Measurements from ENCODE around the gene DUSP9. TPM values are rescaled to one million over a fixed set of nuclear protein-coding genes. Genes with fewer than 3 reads are reported as not detected.

Gene DUSP9
- total RNA-seq, 1 experiment from 2014 or later: 2.4 TPM

DNA sequence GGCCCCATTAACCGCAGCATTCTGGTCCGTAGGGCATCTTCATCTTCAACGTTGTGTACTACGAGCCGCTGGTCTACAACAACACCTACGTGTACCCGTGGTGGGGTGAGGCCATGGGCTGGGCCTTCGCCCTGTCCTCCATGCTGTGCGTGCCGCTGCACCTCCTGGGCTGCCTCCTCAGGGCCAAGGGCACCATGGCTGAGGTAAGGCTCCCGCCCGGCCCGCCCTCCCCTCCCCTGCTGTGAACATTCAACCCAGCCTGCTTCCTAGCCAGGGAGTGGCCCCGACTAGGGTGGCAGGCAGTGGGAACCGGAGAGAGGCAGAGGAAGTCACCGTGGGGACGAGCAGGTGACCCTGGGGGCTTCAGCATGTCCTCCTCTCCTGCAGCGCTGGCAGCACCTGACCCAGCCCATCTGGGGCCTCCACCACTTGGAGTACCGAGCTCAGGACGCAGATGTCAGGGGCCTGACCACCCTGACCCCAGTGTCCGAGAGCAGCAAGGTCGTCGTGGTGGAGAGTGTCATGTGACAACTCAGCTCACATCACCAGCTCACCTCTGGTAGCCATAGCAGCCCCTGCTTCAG is 47.8 kb downstream of the DUSP9 start:
- no peak overlapping the region for H3K14ac ChIP-seq (ENCODE audit: insufficient read depth, low read length)
- H2BK120ac ChIP-seq (ENCODE audit: low read depth, low read length, poor library complexity, severe bottlenecking): no peak overlapping the region
- H2AK5ac ChIP-seq (ENCODE audit: insufficient read length, low read length): no peak overlapping the region
- Mint-ChIP-seq H3K4me3 (no peak overlapping the region), H3K27ac (no peak overlapping the region), H3K27me3 (ENCODE audit: low read depth) (peaks cover 1% of the 10 kb centered on the region), H3K9me3 (peaks cover 46 to 77% of the 10 kb centered on the region in 2 experiments), H3K36me3 (ENCODE audit: insufficient read depth in 1 of 3, low read depth in 3 of 3) (peaks cover 24 to 64% (median 52%) of the 10 kb centered on the region in 3 experiments), H3K4me1 (peaks cover 0 to 8% of the 10 kb centered on the region in 2 experiments; a peak in 2 of 4 replicates)
- H3K9me3 ChIP-seq (ENCODE audit: control insufficient read depth, low read depth, low read length): no peaks in the 10 kb centered on the region
- peaks cover 2% of the 10 kb centered on the region for H4K20me1 ChIP-seq (ENCODE audit: control insufficient read depth, insufficient read depth, insufficient read length)
- H3K27me3 ChIP-seq (ENCODE audit: insufficient read depth, low read length): no peaks in the 10 kb centered on the region
- no peak overlapping the region for H3K23ac ChIP-seq (ENCODE audit: insufficient read length, low read depth, low read length)
- no peak overlapping the region for H3K9ac ChIP-seq (ENCODE audit: extremely low read depth, insufficient read length, low read length)
- H3T11ph ChIP-seq (ENCODE audit: low read length): no peak overlapping the region
- no peak overlapping the region for H2AFZ ChIP-seq (ENCODE audit: low read length)
- no peak overlapping the region for H3K18ac ChIP-seq (ENCODE audit: insufficient read length, low read depth, low read length)
- H2BK12ac ChIP-seq (ENCODE audit: insufficient read length, low read depth, low read length): no peak overlapping the region
- H3K79me2 ChIP-seq (ENCODE audit: insufficient read depth, low read length): no peaks in the 10 kb centered on the region
- H3K23me2 ChIP-seq (ENCODE audit: insufficient read length, low read depth, low read length, poor library complexity, severe bottlenecking): no peaks in the 10 kb centered on the region
- H3K56ac ChIP-seq (ENCODE audit: insufficient read length, low read depth, low read length): no peak overlapping the region
- no peak overlapping the region for H2BK5ac ChIP-seq (ENCODE audit: insufficient read length, low read length)
- DNase-seq: no peak
- no peaks in the 10 kb centered on the region for H3K79me1 ChIP-seq (ENCODE audit: insufficient read depth, low read depth, low read length, poor library complexity, severe bottlenecking)
- H4K91ac ChIP-seq (ENCODE audit: insufficient read length, low read depth, low read length): no peak overlapping the region
- no peak overlapping the region for H3K4ac ChIP-seq (ENCODE audit: low read depth, low read length)
- H3K27ac ChIP-seq (ENCODE audit: insufficient read length, low read depth, low read length): no peak overlapping the region
- no peaks in the 10 kb centered on the region; the same call in 1 of the 2 replicates for H3K4me1 ChIP-seq (ENCODE audit: insufficient read depth, low read length)
- H4K5ac ChIP-seq (ENCODE audit: insufficient read length, low read depth, low read length): no peak overlapping the region
- TF ChIP-seq, protein P1, sequence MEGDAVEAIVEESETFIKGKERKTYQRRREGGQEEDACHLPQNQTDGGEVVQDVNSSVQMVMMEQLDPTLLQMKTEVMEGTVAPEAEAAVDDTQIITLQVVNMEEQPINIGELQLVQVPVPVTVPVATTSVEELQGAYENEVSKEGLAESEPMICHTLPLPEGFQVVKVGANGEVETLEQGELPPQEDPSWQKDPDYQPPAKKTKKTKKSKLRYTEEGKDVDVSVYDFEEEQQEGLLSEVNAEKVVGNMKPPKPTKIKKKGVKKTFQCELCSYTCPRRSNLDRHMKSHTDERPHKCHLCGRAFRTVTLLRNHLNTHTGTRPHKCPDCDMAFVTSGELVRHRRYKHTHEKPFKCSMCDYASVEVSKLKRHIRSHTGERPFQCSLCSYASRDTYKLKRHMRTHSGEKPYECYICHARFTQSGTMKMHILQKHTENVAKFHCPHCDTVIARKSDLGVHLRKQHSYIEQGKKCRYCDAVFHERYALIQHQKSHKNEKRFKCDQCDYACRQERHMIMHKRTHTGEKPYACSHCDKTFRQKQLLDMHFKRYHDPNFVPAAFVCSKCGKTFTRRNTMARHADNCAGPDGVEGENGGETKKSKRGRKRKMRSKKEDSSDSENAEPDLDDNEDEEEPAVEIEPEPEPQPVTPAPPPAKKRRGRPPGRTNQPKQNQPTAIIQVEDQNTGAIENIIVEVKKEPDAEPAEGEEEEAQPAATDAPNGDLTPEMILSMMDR (conservative IDR thresholded peaks at IDR 0.05): no peak
- no peak overlapping the region for H2BK15ac ChIP-seq (ENCODE audit: low read depth, low read length)
- no peak overlapping the region for H2BK20ac ChIP-seq (ENCODE audit: low read depth, low read length, poor library complexity, severe bottlenecking)
- H3K4me2 ChIP-seq (ENCODE audit: insufficient read depth, insufficient read length, low read length): no peak overlapping the region
- WGBS (ENCODE audit: extremely low coverage, insufficient read length, low lambda C conversion rate): no CpG with 5 or more reads among the region's 23 CpGs
- H4K8ac ChIP-seq (replicated peaks; ENCODE audit: insufficient read length, low read depth, low read length): no peak overlapping the region
